Stimulated activated CD4-positive, alpha-beta T cell treated with anti-CD3 and anti-CD28 coated beads, Interleukin-12 subunit alpha, Interleukin-12 subunit beta, amount 100 ng/mL, for 48 hours (primary cell): ENCODE data around the gene WDR5.

ENCODE experiments used
- DNase-seq, 3 donors: peaks; one replicate each; pipeline ENCODE4 v3.0.0-alpha.2; 2020; ENCODE audit warnings: low read depth in 2 of 3, low spot score in 1 of 3

WDR5 gene

GRCh38 chr9:134157378-134157885 is 21.6 kb downstream of the WDR5 start:
- DNase-seq = no peak

GRCh38 chr9:134158242-134158641 is 22.4 kb downstream of the WDR5 start:
- DNase-seq = no peak

DNA sequence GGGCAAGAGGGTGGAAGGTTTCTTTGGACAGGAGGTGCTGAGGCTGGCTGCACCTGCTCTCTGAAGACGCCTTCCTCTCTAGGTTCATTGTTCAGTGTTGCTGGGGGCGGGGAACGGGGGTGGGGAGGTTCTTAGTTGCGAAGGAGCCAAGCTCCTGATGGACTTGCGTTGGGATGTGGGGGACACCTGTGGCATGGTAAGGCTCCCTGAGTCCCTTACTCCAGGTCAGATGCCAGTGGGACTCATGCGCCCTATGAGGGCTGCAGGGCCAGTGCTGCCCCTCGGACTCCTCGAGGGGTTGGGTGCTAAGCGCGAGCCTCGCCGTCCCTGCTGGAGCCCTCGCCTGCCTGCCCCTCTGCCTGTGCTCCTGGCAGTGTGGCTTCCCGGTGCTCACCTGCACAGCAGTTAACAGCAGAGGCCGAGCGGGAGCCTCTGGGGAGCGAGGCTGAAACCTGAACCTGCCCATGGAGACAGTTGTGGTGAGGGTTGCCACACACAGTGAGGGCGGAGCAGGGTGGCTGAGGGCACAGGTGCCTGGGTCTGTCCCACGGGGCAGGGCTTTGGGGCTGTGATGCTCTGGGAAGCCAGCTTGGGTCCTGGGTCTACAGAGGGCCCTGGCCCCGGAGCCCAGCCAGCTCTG is 23.0 kb downstream of the WDR5 start:
- DNase-seq = no peak

DNA sequence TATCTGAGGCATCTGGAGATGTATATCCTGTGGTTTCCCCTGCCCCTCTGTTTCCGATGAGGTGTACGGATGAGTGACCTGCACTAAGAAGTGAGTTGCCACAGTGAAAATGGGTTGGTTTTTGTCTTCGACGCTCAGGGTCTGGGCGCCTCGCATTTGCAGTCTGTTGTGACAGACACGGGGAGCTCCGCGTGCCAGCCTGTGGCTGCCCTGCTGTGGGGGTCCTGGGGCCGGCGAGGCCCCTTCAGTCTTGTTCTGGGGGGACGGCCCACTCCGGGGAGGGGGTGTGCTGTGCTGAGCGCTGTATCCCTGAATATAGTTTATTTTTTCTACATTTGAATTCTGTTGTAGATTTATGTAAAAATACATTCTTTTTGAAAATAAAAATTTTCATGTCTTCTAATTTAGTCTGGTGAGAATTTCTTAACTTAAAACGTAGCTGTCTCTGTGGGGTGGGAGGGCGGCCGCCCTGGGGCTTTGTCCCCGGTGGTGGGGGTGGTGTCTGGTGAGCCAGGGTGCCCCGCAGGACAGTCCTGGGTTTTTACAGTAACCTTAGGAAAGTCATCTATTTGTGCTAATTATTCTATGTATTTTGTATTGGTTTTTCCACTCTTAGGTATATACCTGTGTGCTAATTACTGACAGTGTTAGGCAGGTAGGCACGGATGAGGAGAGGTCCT is 23.8 kb downstream of the WDR5 start:
- DNase-seq = no peak

DNA sequence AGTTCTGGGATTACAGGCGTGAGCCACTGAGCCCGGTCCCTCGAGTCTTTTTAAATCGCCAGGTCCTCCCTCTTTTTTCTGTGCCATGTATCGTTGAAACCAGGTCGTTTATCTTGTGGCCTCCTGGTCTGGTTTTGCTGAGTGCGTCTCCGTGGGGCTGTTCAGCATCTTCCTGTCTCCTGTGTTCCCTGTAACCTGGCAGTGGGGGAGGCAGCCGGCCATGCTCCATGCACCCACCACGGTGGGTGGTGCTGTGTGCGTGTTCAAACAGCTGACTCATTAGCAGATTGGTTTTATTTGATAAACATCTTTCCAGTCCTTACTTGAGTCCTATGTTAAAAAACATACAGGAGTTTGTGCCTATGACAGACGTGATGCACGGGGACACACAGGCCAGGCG is 25.8 kb downstream of the WDR5 start:
- no peak for DNase-seq

DNA sequence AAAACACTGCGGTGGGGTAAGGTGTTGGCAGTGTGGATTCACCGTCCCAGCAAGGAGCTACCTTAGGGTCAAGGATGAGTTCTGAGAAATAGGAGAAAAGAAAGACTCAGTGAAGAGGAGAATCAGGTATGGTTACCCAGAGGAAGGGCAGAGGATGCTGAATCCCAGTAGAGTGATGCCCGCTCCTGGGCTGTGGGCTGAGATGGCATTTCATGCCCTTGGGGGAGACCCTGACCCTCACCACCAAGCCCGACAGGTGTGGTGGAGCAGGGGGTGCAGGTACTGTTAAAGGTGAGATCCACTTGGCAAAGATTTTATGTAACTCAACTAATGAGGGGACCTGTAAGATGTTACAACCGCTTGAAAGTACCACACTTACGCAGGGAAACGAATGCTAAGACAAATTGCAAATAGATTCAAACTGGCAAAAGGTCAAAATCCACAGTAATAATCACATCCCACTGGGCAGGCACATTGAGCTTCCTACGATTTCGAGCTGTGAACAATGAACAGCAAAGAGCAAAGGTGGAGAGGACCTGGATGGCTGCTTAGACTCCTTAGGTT is 26.4 kb downstream of the WDR5 start:
- no peak for DNase-seq

DNA sequence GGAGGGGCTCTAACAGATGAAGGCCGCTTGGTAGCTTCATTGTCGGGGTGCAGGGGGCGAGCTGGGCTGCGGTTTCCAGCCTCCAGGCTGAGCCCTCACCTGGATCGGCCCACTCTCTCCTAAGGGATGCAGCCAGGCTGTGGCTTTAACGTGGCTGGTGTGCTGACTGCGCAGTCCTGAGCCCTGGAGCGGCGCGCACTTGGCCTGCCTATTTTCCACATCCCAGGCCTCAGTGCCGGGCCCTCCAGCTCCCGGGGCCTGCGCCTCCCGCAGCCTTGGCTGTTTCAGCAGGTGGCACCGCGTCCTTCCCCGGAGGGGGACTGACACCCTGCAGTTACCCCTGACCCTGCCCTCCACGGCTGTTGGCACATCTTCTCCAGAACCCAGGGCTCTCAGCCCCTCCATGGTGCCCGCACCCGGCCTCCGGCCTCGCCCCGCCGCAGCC is 27.1 kb downstream of the WDR5 start:
- peak in 1 of 3 donors; percentile 36 for DNase-seq

GRCh38 chr9:134163371-134164196 is 27.7 kb downstream of the WDR5 start:
- peak; percentile 44 to 56 (median 53) for DNase-seq

- no peak for DNase-seq
Observed at GRCh38 chr9:134164879-134165278, 29.0 kb downstream of the WDR5 start.

- peak; percentile 22 to 39 (median 30) for DNase-seq
Observed at GRCh38 chr9:134165357-134166315, 29.8 kb downstream of the WDR5 start.

DNA sequence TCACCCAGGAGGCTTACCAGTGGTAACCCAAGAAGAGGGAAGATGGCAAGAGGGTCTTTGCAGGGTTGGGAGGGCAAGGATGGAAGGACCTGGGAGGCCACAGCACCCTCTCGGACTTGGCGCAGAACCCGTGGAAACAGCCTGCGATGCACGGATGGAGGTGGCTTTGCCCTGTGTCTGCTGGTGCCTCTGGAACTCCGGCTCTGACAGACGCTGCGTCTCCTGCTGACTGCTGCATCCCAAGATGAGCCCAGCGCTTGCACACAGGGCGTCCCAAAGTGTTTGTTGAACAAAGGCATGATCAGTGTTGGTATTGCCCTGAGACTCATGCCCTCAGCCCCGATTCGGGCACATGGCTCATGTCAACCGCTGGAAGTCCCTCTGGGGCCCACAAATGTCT is 30.5 kb downstream of the WDR5 start:
- DNase-seq = no peak

GRCh38 chr9:134167530-134167931 is 31.6 kb downstream of the WDR5 start:
- DNase-seq = no peak

DNA sequence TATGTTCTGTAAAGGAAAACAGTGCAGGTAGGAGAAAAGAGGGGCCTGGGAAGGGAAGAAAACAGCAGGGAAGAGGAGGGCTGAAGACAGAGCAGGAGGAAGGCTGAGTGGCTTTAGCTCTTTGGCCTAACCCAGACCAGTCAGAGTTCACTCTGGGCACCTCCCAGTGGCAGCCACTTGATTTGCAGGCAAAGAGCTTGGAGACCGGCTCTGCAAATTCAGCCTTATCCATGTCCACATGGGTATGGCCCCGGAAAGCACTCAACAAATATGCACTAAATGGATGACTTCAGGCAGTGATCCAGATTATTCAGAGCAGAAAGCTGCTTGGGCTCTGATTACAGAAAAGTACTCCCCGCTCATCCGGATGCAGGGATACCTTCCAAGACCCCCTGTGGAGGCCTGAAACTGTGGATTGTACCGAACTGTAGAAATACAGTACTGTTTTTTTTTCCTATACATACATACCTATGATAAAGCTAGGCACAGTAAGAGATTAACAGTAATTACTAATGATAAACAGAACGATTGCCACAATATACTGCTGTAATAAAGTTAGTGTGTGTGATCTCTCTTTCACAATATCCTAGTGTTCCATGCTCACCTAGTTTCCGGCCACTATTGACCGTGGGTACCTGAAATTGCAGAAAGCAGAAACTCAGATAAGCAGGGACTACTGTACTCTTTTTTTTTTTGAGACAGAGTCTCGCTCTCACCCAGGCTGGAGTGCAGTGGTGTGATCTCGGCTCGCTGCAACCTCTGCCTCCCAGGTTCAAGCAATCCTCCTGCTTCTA is 33.1 kb downstream of the WDR5 start:
- DNase-seq = no peak

DNA sequence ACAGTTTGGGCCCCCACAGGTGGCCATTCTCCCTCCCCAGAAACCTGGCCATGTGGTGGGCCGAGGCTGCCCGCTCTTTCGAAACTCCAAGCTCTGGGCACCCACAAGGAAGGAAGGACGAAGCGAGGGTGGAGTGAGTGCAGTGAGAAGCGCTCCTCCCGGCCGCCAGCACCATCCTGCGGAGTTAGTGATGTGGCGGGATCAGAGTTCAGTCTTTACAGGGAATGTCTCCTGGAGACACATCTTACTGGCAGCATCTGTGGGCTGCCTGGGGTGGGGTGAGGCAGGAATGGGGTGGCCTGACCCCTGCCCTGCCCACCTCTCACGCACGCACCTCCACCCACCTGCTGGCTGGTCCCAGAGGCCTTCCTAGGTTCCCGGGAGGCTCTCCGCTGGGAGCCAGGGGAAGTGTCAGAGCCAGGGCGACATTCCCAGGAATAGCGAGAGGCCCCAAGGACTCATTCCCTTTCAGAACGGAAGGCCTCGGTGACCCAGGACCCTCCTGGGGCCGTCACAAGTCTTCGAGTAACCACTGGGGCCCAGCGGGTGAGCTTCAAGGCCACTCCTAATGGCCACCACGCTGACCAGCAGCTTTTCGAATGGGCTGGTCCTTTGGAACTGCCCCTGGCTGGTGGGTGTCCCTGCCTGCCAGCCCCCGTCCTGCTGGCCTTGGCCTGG is 34.0 kb downstream of the WDR5 start:
- DNase-seq = no peak

GRCh38 chr9:134170532-134171315 is 34.8 kb downstream of the WDR5 start:
- no peak for DNase-seq

- DNase-seq = no peak
Observed at GRCh38 chr9:134171316-134172197, 35.7 kb downstream of the WDR5 start.
